ENCODE measurements around the gene CDT1. TPM values are rescaled to one million over a fixed set of nuclear protein-coding genes. Genes with fewer than 3 reads are reported as not detected.

CDT1 gene
- total RNA-seq, 4 donors from 2014 or later = 4.7 to 25.7 (median 10.7) TPM

DNA sequence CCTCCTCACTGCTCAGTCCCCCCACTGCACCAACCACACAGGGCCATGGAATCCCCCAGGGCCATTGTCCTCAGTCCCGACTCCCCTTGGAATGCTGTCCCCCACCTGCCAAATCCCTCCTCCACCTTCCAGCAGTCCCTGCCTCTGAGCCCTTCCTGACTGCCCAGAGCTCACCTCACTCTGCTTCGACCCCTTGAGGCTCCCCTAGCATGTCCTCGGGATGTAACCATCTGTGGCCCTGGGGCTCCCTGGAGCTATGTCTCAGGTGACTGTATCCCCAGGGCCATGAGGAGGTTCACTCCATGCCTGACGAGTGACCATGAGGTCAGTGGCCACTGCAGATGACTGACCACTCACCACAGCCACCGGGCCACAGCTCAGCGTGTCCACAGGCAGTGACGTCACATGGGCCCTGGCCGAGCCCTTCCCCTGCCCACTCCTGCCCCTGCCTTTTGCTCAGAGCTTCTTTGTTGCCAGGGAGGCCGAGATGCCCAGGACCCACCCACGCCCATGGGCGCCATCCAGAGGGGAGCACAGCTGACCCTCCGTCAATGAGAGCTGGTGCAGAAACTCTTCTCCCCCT lies 10.8 kb upstream of the CDT1 start:
- H3K36me3 ChIP-seq = no peaks in the 10 kb centered on the region
- DNase-seq (ENCODE audit: low spot score in 2 of 2) = no peak
- no peaks in the 10 kb centered on the region for H3K9me3 ChIP-seq
- no peak overlapping the region for H3K27ac ChIP-seq
- H3K4me1 ChIP-seq = peaks cover 20% of the 10 kb centered on the region
- 71% methylated on average over 3 of the region's 12 CpGs for WGBS
- peaks cover 30% of the 10 kb centered on the region for H3K27me3 ChIP-seq
- no peak overlapping the region for H3K4me3 ChIP-seq
- TF ChIP-seq POLR2A (IDR thresholded peaks at IDR 0.05) (no peak), POLR2AphosphoS5 (IDR thresholded peaks at IDR 0.05) (no peak), EP300 (IDR thresholded peaks at IDR 0.05) (no peak)
- TF ChIP-seq, protein P1, sequence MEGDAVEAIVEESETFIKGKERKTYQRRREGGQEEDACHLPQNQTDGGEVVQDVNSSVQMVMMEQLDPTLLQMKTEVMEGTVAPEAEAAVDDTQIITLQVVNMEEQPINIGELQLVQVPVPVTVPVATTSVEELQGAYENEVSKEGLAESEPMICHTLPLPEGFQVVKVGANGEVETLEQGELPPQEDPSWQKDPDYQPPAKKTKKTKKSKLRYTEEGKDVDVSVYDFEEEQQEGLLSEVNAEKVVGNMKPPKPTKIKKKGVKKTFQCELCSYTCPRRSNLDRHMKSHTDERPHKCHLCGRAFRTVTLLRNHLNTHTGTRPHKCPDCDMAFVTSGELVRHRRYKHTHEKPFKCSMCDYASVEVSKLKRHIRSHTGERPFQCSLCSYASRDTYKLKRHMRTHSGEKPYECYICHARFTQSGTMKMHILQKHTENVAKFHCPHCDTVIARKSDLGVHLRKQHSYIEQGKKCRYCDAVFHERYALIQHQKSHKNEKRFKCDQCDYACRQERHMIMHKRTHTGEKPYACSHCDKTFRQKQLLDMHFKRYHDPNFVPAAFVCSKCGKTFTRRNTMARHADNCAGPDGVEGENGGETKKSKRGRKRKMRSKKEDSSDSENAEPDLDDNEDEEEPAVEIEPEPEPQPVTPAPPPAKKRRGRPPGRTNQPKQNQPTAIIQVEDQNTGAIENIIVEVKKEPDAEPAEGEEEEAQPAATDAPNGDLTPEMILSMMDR (IDR thresholded peaks at IDR 0.05) = no peak

DNA sequence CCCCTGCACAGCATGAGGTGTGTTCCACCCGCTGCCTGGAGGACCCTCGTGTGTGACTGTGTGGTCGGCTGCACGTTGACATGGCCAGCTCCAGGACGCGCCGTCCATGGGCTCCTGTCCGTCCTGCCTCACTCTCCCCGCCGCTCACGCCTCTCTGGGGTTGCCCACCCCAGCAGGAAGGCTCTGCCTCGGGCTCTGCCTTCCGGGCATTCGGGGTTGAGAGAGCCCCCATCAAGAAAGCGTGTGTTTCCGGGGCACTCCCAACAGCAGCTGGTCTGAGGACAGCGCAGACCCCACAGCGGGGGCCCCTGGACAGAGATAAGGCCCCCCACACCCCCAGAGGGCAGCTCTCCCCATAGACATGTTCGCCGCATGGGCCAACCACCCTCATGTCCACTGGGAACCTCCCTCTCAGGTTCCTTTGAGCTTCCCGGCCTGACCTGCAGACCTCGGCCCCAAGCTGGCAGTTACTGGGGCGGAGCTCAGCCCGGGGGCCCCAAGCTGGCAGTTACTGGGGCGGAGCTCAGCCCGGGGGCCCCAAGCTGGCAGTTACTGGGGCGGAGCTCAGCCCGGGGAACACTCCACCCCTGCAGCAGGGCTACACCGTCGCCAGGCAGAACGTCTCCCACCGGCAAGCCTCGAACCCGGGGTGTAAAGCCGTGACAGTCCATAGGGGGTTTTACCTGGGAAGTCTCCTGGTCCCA lies 10.2 kb upstream of the CDT1 start:
- no peak for DNase-seq (ENCODE audit: low spot score in 2 of 2)
- H3K27me3 ChIP-seq = peaks cover 30% of the 10 kb centered on the region
- no peaks in the 10 kb centered on the region for H3K9me3 ChIP-seq
- H3K27ac ChIP-seq = no peak overlapping the region
- WGBS = 20% methylated on average over 8 of the region's 35 CpGs
- no peaks in the 10 kb centered on the region for H3K36me3 ChIP-seq
- TF ChIP-seq, protein P1 (IDR thresholded peaks at IDR 0.05) = no peak
- TF ChIP-seq POLR2A (IDR thresholded peaks at IDR 0.05) (no peak), POLR2AphosphoS5 (IDR thresholded peaks at IDR 0.05) (no peak), EP300 (IDR thresholded peaks at IDR 0.05) (no peak)
- H3K4me1 ChIP-seq = peaks cover 20% of the 10 kb centered on the region
- H3K4me3 ChIP-seq = no peak overlapping the region

DNA sequence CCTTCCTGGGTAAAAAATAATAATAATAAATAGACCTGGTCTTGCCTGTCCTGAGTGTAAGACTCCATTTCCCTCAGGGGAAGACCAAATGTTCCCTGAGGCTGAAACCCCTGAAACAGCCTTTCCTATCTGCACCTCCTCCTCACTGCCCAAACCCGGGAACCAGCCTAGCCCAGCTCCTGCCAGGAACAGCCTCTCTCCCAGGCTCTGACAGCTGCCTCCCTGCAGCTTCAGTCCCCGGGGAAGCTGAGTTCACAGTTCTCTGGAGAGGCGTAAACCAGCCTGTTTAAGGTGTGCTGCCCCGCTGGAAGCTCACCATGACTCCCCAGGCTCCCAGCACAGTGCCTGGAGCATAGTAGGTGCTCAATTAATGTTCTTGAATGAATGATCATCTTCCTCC lies 7.3 kb upstream of the CDT1 start:
- TF ChIP-seq POLR2AphosphoS5 (IDR thresholded peaks at IDR 0.05) (no peak), EP300 (IDR thresholded peaks at IDR 0.05) (no peak), POLR2A (IDR thresholded peaks at IDR 0.05) (no peak)
- TF ChIP-seq, protein P1 (IDR thresholded peaks at IDR 0.05) = no peak
- WGBS = 71% methylated on average over 4 of the region's 4 CpGs
- no peak for DNase-seq (ENCODE audit: low spot score in 2 of 2)
- Histone ChIP-seq H3K4me3 (no peak overlapping the region), H3K4me1 (peaks cover 9% of the 10 kb centered on the region), H3K36me3 (no peaks in the 10 kb centered on the region), H3K27ac (no peak overlapping the region), H3K9me3 (no peaks in the 10 kb centered on the region), H3K27me3 (peaks cover 24% of the 10 kb centered on the region)

DNA sequence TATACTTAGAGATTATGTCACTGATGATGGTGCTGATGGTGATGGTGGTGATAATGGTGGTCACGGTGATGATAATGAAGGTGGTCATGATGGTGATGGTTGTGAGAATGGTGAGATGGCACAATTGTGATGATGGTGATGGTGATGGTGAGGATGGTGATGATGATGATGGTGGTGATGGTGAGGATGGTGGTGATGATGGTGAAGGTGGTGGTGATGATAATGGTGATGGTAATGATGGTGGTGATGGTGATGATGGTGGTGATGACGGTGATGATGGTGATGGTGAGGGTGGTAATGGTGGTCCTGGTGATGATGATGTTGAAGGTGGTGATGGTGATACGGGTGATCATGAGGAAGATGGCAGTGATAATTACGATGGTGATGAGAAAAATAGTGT lies 5.5 kb upstream of the CDT1 start:
- no peak overlapping the region for H3K4me3 ChIP-seq
- TF ChIP-seq, protein P1 (IDR thresholded peaks at IDR 0.05) = no peak
- TF ChIP-seq POLR2A (IDR thresholded peaks at IDR 0.05) = no peak
- TF ChIP-seq POLR2AphosphoS5 (IDR thresholded peaks at IDR 0.05) = no peak
- TF ChIP-seq EP300 (IDR thresholded peaks at IDR 0.05) = no peak
- peaks cover 9% of the 10 kb centered on the region for H3K27me3 ChIP-seq
- no peak overlapping the region for H3K27ac ChIP-seq
- H3K4me1 ChIP-seq = peaks cover 5% of the 10 kb centered on the region
- DNase-seq (ENCODE audit: low spot score in 2 of 2) = no peak
- H3K36me3 ChIP-seq = no peaks in the 10 kb centered on the region
- no peaks in the 10 kb centered on the region for H3K9me3 ChIP-seq
- 95% methylated on average over 4 of the region's 4 CpGs for WGBS

DNA sequence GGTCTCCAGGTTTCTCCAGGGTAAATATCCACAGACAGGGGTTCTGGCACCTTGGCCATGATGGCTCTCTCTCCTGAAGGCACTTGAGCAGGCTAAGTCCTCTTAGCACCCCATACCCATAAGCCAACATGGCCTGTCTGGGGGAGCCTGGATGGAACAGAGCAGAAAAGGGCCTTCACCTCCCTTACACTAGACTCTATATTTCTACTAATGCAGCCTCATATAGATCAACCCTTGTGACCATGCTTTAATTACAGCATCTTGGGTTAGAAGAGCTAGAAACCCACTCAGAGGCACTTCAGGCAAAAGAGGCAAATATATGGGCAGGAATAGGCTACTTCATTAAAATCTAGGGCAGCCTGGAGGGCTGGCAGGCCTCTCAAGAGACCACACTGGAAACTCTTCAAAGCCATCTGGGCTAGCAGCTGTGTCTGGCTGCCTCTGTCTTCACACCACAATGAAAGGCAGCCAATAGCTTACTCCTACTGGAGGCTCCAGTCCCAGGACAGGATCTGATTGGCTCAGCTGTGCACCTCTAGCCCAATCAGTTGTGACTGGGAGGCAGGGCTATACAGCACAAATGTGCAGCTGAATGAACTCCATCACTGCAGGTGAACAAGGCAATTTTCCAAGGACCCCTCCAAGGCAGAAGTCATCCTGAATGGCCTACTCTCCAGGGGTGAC lies 4.7 kb upstream of the CDT1 start:
- H3K4me3 ChIP-seq = no peak overlapping the region
- peaks cover 14% of the 10 kb centered on the region for H3K4me1 ChIP-seq
- TF ChIP-seq POLR2AphosphoS5 (IDR thresholded peaks at IDR 0.05) = no peak
- no peak for TF ChIP-seq POLR2A (IDR thresholded peaks at IDR 0.05)
- TF ChIP-seq, protein P1 (IDR thresholded peaks at IDR 0.05) = no peak
- TF ChIP-seq EP300 (IDR thresholded peaks at IDR 0.05) = no peak
- H3K27ac ChIP-seq = no peak overlapping the region
- DNase-seq (ENCODE audit: low spot score in 2 of 2) = no peak
- H3K36me3 ChIP-seq = no peaks in the 10 kb centered on the region
- H3K27me3 ChIP-seq = peaks cover under 1% of the 10 kb centered on the region
- H3K9me3 ChIP-seq = no peaks in the 10 kb centered on the region
